Loucy (cell line): ENCODE measurements around the gene MAP3K20.

ENCODE experiments used
- H2AFZ ChIP-seq: fragments of 200-600 bp; sonication (generic); 2 replicates; pipeline ENCODE4 v1.6.0; 2016; ENCODE audit warnings: antibody characterized with exemption, mild to moderate bottlenecking, low read length, moderate library complexity
- H3F3A ChIP-seq: fragments of 200-600 bp; 2 replicates; pipeline ENCODE4 v1.6.0; 2016; ENCODE audit warnings: antibody characterized with exemption, low read depth, mild to moderate bottlenecking
- H3K27me3 ChIP-seq: fragments of 200-600 bp; sonication (generic); 2 replicates; pipeline ENCODE4 v1.6.1; 2014; ENCODE audit warnings: low read length, mild to moderate bottlenecking; ENCODE audit not compliant: insufficient read depth, poor library complexity, severe bottlenecking
- H3K36me3 ChIP-seq: fragments of 200-600 bp; sonication (generic); 2 replicates; pipeline ENCODE4 v1.6.1; 2016; ENCODE audit warnings: low read length; ENCODE audit not compliant: insufficient read depth
- H3K4me1 ChIP-seq: fragments of 200-600 bp; sonication (generic); 2 replicates; pipeline ENCODE4 v1.5.1; 2014; ENCODE audit warnings: low read length, mild to moderate bottlenecking; ENCODE audit not compliant: insufficient read depth, poor library complexity, severe bottlenecking
- H3K4me2 ChIP-seq: fragments of 200-600 bp; sonication (generic); 2 replicates; pipeline ENCODE4 v1.6.0; 2014; ENCODE audit warnings: antibody characterized with exemption, low read length, low read depth, mild to moderate bottlenecking; ENCODE audit not compliant: poor library complexity, severe bottlenecking
- H3K4me3 ChIP-seq: fragments of 200-600 bp; sonication (generic); 2 replicates; pipeline ENCODE4 v1.5.1; 2014; ENCODE audit warnings: low read length, mild to moderate bottlenecking, mixed read lengths; ENCODE audit not compliant: poor library complexity, severe bottlenecking
- H3K79me2 ChIP-seq: fragments of 200-600 bp; sonication (generic); 2 replicates; pipeline ENCODE4 v1.6.1; 2014; ENCODE audit warnings: low read length; ENCODE audit not compliant: insufficient read depth
- H3K9ac ChIP-seq: fragments of 200-600 bp; sonication (generic); 2 replicates; pipeline ENCODE4 v1.6.0; 2014; ENCODE audit warnings: mild to moderate bottlenecking, low read depth, low read length, moderate library complexity; ENCODE audit not compliant: poor library complexity, severe bottlenecking
- H3K9me2 ChIP-seq: fragments of 200-600 bp; sonication (generic); replicated peaks from 2 replicates; pipeline ENCODE4 v1.6.1; 2016; ENCODE audit warnings: low read depth, low read length, mixed read lengths
- H3K9me3 ChIP-seq: fragments of 200-600 bp; sonication (generic); 2 replicates; pipeline ENCODE4 v1.6.1; 2014; ENCODE audit warnings: mild to moderate bottlenecking, antibody characterized with exemption, low read length, low read depth; ENCODE audit not compliant: insufficient read depth
- H4K20me1 ChIP-seq: fragments of 200-600 bp; sonication (generic); 2 replicates; pipeline ENCODE4 v1.6.0; 2014; ENCODE audit warnings: antibody characterized with exemption, low read length, mild to moderate bottlenecking; ENCODE audit not compliant: insufficient read depth, poor library complexity, severe bottlenecking
- EZH2phosphoT487 ChIP-seq: fragments of 200-600 bp; IDR thresholded peaks from 2 replicates; pipeline ENCODE4 v1.6.1; 2018; ENCODE audit warnings: antibody characterized with exemption, mild to moderate bottlenecking, moderate library complexity, borderline replicate concordance
- TF ChIP-seq, protein P1 (sequence below): fragments of 200-600 bp; sonication (generic); conservative IDR thresholded peaks from 2 replicates; pipeline ENCODE4 v1.5.1; 2014; ENCODE audit warnings: mild to moderate bottlenecking, antibody characterized with exemption, low read length

Gene MAP3K20

DNA sequence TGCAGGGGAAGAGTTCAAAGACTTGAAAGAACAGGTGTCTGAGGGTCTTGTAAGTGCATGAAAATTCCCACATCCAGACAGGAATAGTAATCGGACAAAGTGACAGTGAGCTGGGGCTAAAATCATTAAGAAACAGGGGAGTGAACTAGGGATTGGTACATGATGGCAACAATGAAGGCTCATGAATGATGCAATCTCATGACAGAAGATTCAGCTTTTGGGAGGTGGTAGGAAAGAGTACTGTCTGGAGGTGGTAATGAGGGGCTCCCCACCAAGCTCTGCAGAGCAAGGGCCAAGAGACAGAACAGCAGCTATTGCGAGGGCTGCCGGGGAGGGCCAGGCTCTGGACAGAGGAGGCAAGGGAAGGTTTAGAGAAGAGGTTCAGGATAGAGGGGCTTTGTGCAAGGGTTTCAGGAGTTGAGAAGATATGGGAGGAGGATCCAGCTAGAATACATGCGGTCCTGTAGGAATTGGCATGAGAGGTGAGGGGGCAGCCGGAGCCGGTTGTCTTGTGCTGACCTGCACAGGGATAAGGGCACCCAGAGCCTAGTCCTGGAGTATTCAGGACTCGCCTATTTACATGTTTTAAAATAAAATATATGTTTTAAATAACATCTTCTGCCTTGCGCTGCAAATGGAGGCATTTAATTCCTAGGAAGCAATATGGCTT lies 31.4 kb downstream of the MAP3K20 start:
- H3K9me2 ChIP-seq = no peaks in the 10 kb centered on the region
- TF ChIP-seq, protein P1, sequence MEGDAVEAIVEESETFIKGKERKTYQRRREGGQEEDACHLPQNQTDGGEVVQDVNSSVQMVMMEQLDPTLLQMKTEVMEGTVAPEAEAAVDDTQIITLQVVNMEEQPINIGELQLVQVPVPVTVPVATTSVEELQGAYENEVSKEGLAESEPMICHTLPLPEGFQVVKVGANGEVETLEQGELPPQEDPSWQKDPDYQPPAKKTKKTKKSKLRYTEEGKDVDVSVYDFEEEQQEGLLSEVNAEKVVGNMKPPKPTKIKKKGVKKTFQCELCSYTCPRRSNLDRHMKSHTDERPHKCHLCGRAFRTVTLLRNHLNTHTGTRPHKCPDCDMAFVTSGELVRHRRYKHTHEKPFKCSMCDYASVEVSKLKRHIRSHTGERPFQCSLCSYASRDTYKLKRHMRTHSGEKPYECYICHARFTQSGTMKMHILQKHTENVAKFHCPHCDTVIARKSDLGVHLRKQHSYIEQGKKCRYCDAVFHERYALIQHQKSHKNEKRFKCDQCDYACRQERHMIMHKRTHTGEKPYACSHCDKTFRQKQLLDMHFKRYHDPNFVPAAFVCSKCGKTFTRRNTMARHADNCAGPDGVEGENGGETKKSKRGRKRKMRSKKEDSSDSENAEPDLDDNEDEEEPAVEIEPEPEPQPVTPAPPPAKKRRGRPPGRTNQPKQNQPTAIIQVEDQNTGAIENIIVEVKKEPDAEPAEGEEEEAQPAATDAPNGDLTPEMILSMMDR = no peak
- no peak for TF ChIP-seq EZH2phosphoT487
- H3K27me3 ChIP-seq = no peaks in the 10 kb centered on the region
- no peaks in the 10 kb centered on the region for H3K4me1 ChIP-seq
- H4K20me1 ChIP-seq = no peaks in the 10 kb centered on the region
- no peaks in the 10 kb centered on the region for H3F3A ChIP-seq
- no peak overlapping the region for H3K4me2 ChIP-seq
- no peak overlapping the region for H3K9ac ChIP-seq
- H2AFZ ChIP-seq = no peak overlapping the region
- H3K4me3 ChIP-seq = no peak overlapping the region
- H3K36me3 ChIP-seq = no peaks in the 10 kb centered on the region
- H3K9me3 ChIP-seq = no peaks in the 10 kb centered on the region
- H3K79me2 ChIP-seq = no peaks in the 10 kb centered on the region

DNA sequence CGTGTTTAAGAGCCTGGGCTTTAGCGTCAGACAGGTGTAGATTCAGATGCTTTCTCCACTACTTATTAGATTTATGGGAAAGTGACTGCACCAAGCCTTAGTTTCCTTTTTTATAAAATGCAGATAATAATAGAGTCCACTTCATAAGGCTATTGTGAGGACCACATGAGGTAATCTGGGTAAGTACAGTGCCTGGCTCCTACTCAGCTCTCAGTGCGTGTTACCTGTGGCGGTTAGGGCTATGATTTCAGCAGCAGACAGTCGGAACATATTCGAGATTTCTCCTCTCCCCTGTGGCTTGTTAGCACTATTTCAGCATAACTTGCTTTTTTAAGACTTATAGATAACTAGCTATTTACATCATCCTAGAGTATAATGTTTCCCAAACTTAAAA lies 32.0 kb downstream of the MAP3K20 start:
- no peaks in the 10 kb centered on the region for H3K79me2 ChIP-seq
- no peak overlapping the region for H3K9ac ChIP-seq
- H3K9me2 ChIP-seq = no peaks in the 10 kb centered on the region
- H3K27me3 ChIP-seq = no peaks in the 10 kb centered on the region
- no peak overlapping the region for H3K4me2 ChIP-seq
- no peaks in the 10 kb centered on the region for H4K20me1 ChIP-seq
- H3K4me1 ChIP-seq = no peaks in the 10 kb centered on the region
- no peak for TF ChIP-seq EZH2phosphoT487
- TF ChIP-seq, protein P1 = no peak
- no peak overlapping the region for H2AFZ ChIP-seq
- H3K4me3 ChIP-seq = no peak overlapping the region
- H3K9me3 ChIP-seq = no peaks in the 10 kb centered on the region
- H3K36me3 ChIP-seq = no peaks in the 10 kb centered on the region
- H3F3A ChIP-seq = no peaks in the 10 kb centered on the region

DNA sequence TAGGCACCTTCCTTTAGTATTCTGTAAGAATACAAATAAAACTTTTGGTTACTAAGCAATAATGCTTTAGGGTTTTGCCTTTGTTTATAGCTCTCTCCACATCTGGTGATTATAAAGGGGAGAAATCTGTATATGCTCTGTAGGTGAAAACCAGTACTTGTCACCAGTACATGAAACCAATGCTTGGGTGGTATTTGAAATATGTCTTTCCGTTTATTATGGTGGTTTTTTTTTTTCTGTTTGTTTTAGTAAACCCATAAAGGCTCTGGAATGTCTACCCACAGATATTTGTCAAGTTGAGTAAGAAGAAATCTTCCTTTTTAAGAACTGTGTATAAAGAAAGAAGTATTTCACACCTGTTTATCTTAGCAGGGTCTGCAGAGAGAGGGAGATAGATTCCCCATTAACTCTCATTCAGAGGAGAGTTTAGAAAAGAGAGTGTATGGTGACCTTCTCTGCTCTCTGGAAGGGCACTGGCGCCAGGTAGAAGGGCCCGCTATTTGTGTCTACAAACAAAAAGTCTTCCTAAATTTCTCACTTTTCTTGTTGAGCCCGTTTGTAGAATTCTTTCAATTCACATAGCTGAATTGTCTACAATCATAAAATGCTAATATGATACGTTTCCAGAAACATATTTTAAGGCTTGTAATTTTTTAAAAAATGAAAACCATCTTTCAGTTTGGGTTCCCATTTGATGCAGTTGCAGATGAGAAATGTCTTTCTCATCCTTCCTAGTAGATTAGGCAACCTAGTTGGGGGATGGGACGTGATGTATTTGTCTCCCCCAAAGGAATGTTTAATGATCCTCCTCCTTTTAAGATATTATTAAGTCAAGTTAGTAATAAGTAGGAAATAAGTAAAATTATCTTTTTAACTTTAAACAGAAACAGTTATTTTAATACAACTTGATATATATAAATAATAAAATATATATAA lies 33.9 kb downstream of the MAP3K20 start:
- Histone ChIP-seq H3F3A (no peaks in the 10 kb centered on the region), H4K20me1 (no peaks in the 10 kb centered on the region), H3K4me1 (no peaks in the 10 kb centered on the region), H3K4me3 (no peak overlapping the region), H3K36me3 (no peaks in the 10 kb centered on the region), H3K4me2 (no peak overlapping the region), H3K9ac (no peak overlapping the region), H3K27me3 (no peaks in the 10 kb centered on the region), H3K9me2 (no peaks in the 10 kb centered on the region), H3K79me2 (no peaks in the 10 kb centered on the region), H3K9me3 (no peaks in the 10 kb centered on the region), H2AFZ (no peak overlapping the region)
- no peak for TF ChIP-seq EZH2phosphoT487
- TF ChIP-seq, protein P1 = no peak
